ENCODE data around the gene TSPAN11.
"Not testable (repeated sequence)": the region's sequence is repeated elsewhere in the genome, so short reads cannot be mapped to it uniquely, and the experiment has no call there.

TSPAN11 gene

DNA sequence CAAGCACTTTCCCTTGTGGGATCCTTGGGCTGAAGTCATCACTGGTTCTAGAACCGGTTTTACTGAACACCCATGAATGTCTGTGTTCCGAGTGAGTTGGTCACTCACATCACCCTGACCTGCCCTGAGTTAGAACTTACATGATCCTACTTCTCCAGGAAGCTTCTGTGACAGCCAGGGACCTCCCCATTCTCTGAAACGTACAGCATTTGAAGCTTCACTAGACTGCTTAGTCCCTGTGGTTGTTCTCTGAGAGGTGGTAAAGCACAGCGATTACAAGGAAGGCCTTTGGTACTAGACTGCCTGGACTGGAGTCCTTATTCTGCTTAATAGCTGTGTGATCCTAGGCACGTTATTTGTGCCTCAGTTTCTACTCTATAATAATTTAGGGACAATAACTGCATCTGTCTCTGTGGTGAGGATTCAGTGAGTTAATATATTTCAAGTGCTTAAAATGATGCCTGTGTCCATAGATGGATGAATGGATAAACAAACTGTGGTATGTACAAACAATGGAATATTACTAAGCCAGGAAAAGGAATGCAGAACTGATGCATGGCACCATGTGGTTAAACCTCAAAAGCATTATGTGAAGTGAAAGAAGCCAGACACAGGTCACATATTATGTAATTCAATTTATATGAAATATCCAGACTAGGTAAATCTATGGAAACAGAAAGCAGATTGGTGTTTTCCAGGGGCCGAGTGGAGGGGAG, 92.4 kb downstream of the TSPAN11 start:
- DNase-seq (ENCODE audit: low read depth in 2 of 2), result no peak

DNA sequence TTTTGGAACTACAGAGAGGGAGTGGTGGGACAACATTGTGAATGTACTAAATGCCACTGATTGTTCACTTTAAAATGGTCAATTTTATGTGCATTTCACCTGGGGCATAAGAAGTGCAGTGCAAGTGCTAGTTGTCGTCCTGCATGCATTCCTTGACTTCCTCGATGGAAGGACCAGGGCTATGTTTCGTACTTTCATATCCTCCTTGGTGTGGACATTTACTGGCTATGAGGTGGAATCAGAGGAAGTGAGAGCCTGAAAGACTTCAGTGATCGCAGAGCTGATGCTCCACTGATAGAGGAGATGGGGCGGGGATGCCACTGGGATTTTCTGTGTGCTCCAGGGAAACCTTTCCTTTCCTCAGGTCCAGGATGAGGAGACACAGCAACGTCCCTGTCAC, 93.0 kb downstream of the TSPAN11 start:
- DNase-seq (ENCODE audit: low read depth in 2 of 2), result no peak

DNA sequence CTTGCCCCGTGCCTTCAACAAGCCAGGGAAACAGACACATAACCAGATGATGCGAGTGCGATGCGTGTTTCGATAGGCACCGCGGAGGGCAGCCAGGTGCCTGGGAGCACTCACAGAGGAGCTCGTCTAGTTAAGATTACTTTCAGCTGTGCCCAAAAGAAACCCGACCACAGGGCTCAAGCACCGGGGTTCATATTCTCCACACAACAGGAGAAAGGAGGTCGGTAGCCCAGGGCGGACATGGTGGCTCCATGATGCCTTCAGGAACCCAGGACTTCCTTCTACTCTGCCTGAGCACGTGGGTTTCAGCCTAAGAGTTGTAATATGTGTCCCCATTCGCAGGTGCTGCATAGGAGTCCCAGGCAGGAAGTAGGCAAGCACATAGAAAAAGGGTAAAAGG, 93.4 kb downstream of the TSPAN11 start:
- DNase-seq (ENCODE audit: low read depth in 2 of 2), result no peak

DNA sequence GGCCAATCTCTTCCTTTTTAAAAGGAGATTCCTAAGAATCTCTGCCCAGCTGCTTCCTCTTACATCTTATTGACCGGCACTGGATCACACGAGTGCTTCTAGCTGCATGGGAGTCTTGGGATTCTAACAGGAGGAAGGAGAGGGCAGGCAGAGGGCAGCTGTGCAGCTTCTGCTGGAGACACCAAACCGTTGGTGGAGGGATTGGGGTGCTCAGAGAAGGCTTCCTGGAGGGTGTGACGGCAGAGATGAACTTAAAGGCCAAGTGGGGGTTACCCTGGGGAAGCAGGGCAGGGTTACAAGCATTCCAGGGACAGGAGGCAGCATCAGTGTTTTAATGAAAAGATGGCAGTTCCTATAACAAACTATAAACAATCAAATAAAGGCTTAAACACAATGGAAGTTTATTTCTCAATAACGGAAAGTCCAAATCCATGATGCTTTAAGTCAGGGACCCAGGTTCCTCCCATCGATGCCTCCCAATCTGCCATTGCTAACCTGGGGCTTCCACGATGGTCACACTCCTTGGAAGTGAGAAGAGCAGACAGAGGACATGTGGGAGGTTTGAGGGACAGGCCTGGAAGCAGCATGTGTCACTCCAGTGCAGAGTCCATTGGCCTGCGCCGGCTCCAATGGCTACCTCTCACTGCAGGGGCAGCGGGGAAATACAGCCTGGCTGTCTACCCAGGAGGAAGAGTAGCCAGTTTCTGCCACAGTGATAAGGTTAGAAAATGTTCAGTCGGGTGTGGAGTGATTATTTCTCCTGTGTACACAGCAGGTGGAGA, 94.0 kb downstream of the TSPAN11 start:
- DNase-seq (ENCODE audit: low read depth in 2 of 2), result no peak

DNA sequence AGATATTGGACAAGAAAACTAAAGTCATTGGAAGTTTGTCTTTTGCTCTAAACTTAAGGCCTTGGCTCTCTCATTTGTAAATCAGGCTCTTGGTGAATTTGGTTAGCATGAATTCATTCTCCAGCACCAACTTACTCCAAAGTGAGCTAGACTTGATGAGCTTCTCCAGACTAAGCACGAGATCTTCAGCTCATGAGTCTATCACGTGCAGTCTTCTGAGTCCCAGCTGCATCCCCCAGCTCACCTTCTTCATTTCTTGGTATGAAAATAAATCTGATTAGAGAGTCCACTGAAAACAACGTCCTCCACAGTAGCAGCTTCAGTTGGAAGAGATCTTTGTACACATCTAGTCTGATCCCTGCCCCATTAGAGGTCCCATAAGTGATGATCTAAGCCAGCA, 94.6 kb downstream of the TSPAN11 start:
- no peak for DNase-seq (ENCODE audit: low read depth in 2 of 2)

DNA sequence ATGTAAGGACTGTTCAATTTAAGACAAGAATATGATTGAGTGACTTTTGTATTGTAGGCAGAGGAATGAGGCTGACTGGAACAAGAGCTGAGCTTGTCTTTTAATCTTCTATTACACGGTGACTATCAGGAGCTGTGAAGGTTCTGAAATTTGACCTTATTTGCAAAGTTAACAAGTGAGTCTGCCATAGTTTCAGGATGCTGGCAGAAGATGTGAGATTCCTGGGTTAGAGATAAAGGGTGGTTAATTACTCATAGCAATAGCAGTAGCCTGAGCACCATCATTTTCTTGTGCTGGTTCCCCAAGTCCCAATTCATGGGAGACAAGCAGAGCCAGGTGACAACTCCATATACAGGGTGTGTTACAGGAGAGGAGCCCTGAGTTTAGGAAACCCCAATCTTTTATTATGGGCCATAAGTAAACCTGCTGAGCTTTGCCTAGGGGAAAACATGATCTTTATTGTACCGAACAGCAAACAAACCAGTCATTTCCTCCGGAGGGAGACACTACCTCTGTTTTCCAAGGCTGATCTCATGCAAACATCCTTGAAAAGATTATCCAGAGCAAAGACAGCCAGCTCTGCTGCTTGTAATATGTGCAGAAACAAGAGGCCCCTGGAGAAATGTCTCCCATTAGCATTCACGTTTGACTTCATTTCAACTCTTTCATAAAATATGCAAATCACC, 95.4 kb downstream of the TSPAN11 start:
- no peak for DNase-seq (ENCODE audit: low read depth in 2 of 2)

DNA sequence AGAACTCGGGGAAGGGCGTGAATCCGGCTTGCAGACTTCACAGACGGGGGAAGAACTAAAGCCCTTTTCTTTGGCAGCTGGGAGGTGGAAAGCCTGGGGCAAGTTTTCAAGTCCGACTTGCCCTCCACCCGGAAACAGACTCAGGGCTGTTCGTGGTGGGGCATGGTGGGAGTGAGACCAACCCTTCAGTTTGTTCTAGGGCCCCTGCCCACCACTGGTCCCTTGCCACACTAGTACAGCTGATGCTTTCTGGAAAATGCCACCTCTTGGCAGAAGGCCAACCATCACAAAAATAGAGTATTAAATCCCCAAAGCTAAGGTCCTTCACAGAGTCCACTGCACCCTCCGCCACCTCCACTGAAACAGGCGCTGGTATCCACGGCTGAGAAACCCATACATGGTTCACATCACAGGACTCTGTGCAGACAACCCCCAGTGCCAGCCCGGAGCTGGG, 96.8 kb downstream of the TSPAN11 start:
- no peak for DNase-seq (ENCODE audit: low read depth in 2 of 2)

DNA sequence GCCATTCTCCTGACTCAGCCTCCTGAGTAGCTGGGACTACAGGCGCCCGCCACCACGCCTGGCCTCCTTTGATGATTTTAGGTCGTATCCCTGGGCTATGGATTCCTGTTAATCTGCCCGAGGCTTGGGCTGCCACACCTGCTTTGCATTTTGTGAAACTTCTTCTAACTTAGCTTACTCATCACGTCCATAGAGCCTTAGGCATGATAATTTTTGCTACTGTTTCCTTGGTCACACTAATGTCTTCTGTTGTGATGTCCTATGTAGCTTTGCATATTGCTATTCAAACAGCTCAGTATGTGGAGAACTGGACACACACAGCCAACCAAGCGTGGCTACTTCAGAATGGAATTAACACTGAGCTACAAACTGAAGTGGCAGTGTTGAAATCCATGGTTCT, 99.7 kb downstream of the TSPAN11 start:
- DNase-seq (ENCODE audit: low read depth in 2 of 2), result no peak

DNA sequence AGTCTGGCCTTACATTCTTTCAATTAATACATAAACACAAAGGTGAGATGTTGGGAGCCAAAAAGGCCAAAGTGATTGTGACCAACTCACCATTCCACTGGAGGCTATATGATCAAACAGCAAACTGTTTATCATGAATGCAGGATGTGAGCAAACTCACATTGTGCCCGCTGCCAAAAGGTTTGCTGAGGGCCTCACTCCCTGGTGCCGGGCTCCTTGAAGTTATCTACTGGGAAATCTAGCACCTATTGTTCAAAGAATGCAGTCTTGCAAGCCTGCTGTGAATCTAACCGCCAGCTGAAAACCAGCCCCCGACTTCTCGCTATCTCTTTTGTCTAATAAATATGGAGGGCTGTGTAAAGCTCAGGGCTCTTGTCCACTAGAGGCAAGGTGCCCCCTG, 100.5 kb downstream of the TSPAN11 start:
- DNase-seq (ENCODE audit: low read depth in 2 of 2), result not testable (repeated sequence)

DNA sequence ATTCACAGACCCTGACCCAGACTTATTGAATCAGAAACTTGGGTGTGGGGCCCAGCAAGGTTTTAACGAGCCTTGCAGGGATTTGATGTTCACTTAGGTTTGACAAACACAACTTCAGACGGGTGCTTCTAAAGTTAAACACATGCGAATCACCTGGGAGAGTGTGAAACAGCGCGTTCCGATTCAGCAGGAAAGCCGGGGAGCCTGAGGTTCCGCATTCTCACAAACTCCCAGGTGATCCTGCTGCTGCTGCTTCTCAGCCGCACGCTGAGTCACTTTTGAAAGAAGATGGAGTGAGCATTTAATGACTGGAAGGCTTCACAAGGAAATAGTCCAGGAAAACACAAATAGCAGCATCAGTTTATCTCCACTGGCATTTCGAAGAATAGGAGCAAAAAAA, 102.9 kb downstream of the TSPAN11 start:
- DNase-seq (ENCODE audit: low read depth in 2 of 2), result no peak

DNA sequence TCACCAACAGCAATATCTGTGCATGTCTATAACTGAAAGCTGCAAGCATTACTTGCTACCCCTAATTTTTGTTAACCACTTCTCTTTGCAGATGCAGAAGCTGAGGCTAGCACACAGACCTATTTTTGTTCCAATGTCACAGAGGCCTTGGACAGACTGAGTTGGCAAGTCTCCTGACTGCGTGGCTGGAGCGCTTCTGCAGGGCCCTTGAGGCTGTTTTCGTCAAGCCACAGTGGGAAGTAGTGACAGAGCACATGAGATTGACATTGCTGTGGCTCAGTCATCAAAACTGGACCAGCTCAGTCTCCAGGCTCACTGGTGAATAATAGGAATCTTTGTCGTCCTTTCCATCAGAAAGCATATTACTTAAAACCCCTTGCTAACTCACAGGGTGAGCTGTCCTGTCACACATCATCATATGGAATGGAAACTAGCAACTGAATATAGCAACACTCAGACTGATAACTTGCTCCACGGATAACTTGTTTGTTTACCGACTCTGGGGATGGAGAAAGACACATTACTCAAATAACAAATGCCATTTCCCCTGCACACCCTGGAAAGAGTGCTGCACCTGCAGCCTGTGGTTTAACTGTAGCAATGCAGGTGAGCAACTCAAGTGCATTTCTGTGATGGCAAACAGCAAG, 103.5 kb downstream of the TSPAN11 start:
- no peak for DNase-seq (ENCODE audit: low read depth in 2 of 2)

DNA sequence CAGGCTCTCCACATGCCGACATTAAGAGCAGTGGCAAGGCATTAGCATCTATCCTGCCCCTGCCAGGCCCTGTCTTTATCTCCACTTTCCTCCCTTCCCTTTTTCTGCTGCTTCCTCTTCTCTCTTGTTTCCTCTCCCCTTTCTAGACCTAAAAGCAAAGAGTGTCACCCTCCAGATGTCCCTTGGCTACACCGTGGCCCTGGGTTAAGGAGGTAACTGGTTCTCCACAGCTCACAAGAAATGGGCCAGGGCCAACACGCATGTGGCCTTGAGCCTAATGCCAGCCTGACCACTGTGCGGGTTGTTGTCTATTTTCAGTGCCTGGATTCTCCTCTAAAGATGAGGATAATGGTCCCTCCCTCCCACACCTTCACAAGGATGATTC, 105.4 kb downstream of the TSPAN11 start:
- no peak for DNase-seq (ENCODE audit: low read depth in 2 of 2)

DNA sequence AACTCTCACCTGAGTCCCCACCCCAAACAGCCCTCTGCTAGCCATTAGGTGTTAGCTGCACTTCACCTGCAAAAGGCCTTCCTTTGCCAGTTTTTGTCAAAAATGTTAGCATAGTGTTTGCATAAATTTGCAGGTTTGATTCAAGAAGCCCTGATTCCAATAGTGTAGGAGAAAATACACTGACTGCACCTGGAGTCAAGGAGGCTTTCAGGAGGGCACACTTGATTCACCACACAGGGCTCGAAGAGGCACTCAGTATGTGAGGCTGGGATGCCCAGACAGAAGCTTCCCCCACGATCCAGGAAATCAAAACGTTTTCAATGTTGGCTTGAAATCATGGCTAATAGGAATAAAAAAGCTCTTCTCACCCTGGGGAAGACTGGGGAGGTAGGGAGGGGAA, 106.6 kb downstream of the TSPAN11 start:
- DNase-seq (ENCODE audit: low read depth in 2 of 2), result no peak

DNA sequence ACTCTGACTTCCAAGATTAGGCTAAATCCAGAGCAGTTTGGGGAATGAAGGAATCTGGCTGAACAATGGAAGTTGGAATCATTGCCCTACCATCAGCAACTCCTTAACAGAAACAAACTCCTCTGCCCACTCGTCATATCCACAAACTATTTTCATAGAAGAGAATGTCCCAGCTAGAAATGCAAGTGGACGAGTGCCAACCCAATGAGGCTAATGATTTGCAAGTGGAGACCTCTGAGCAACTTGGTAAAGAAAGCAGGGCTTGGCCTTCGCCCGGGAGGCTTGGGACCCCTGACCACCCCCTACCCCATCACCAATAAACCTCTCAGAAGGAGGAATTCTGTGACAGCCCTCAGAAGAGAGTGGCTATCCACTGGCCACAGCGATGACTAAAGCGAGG, 107.1 kb downstream of the TSPAN11 start:
- no peak for DNase-seq (ENCODE audit: low read depth in 2 of 2)

DNA sequence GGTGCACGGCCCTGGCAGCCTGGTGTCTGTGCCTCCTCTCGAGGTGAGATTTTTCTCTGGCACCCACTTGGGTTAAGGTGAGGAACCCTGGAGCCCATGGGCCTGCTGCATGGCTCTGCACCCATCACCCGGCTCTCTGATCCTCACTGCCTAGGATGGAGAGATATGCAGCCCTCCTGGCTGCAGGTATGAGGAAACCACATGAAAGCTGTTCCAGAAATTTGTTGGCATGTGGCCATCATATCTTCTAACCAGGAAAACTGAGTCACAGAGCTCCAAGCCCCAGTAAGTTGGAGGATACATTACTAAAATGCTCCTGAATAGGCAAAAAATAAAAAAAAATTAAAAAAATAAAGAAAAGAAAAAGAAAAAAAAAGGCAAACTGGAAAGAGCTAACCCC, 107.8 kb downstream of the TSPAN11 start:
- no peak for DNase-seq (ENCODE audit: low read depth in 2 of 2)

DNA sequence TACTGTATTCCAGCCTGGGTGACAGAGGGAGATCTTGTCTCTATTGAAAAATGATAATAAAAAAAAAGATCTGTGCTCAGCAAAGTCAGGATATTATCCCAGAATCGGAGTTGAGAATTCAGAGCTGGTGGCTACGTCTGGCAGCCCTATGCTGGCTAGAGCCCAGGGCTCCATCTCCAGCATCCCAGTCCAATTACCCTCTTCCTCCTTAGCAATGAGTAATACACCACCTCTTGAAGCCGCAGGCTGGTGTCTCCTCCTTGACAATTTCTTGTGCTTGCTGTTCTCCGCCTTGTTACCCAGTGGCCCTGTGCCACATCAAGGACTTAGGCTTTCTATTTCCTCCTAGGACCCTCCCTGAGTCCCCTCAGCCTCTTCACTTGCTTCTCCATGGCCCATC, 108.7 kb downstream of the TSPAN11 start:
- no peak for DNase-seq (ENCODE audit: low read depth in 2 of 2)

DNA sequence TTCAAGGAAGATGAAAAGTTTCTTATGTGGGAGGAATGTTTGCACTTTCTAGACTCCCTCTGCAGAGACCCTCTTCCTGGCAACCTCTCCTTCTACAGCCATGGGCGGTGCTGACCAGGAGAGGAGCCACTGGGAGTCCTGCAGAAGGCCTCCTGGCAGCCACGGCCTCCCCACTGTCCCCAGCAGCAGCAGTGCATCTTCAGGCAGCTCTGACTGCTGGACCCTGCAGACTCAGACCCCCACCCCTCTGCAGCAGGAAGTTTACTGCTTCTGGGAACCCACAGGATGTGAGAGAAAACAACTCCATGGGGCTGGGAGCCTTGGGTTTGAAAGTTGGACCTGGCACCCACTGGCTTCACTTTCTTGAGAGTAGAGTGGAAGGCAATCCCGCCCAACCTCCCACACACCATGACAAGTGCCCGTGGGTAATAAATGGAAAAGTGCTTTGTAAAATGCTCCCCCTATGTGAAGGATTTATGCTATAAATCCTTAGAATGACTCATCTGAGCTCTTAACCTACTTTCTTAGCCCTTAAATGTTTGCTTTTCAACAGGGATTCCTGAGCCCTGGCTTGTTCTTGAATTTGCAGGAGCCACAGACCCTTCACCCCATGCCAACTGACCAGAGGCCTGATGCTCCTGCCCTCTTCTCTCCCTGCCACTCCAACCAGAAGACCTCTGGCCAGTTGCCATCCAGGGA, 109.6 kb downstream of the TSPAN11 start:
- DNase-seq (ENCODE audit: low read depth in 2 of 2), result no peak

DNA sequence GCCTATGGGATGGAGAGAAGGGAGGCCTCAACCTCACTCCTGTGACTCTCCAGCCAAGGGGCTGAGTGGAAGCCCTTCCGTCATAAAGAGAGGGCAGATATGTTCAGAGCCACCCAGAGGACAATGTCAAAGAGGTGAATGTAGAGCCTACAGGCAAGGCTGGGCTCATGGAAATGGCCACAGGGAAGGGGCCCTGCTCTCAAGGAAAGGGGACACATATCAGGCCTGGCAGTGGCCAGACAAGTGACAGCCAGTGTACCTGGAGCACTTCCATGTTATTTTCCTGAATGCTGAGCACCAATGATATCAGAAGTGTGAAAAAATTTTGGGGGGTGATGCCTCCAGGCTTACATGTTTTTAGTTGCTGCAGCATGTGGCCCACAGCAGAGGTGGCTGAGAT, 110.5 kb downstream of the TSPAN11 start:
- no peak for DNase-seq (ENCODE audit: low read depth in 2 of 2)

DNA sequence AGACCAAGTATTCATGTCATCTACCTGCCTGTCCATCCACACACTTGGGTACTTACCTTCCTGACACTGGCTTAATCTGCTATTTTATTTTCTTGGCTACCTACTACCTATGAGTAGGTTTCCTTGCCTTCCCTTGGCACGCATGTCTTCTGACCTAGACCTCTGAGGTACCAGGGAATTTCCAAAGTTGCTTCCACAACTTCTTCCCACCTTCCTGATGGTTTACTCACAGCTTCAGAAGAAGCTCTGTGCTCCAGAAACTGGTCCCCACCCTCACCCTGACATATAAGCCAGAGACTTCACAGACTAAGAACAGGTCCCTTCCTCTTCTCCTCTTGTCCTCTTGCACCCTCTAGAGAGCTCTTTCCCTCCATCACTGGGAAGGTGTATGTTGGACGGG, 111.4 kb downstream of the TSPAN11 start:
- DNase-seq (ENCODE audit: low read depth in 2 of 2), result no peak

DNA sequence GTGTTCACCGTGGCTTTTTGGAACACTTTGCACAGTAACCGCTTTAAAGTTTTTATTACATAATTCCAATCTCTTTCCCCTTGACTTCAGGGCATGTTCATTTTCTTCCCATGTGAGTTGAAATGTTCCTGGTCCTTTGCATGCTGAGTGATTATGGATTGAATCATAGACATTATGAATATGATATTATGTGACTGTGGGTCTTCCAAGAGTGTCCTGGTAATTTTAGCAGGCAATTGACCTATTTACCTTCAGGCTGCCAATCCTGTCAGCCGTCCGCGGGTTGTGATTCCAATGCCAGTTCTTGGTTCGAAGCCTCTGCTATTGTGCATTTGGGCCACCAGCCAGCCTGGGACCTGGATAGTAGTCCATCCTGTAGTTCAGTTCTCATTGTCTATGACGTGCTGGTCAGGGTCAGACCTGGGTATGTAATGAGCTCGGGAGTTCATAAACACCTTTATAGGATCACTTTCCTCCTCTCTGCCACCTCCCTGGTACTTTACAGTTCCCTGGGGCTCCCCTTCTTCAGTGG, 114.6 kb downstream of the TSPAN11 start:
- no peak for DNase-seq (ENCODE audit: low read depth in 2 of 2)
